K562 (cell line): Measurements from ENCODE around the gene PRCP. TPM values are rescaled to one million over a fixed set of nuclear protein-coding genes. Genes with fewer than 3 reads are reported as not detected.
A peak's percentile ranks its signal among the peaks of the same experiment; 100 is the strongest.

Experiments used
- BRD4 ChIP-seq: fragments of 200-600 bp; sonication (generic); IDR thresholded peaks from 2 replicates; pipeline ENCODE4 v1.6.1; 2017; ENCODE audit warnings: inconsistent platforms
- CBX1 ChIP-seq: sonication (generic); IDR thresholded peaks from 2 replicates; pipeline ENCODE4 v1.6.1; 2016; ENCODE audit warnings: antibody characterized with exemption, low read depth, mild to moderate bottlenecking
- DACH1 ChIP-seq: fragments of 450-650 bp; IDR thresholded peaks from 2 replicates; pipeline ENCODE4 v1.6.1; 2018; ENCODE audit not compliant: partially characterized antibody
- ELF2 ChIP-seq: fragments of 250-450 bp; sonication (Bioruptor Pico); IDR thresholded peaks from 2 replicates; pipeline ENCODE4 v1.5.0; 2021; ENCODE audit warnings: mild to moderate bottlenecking
- EP300 ChIP-seq: IDR thresholded peaks from 2 replicates; pipeline ENCODE4 v1.6.1; 2012; ENCODE audit warnings: low read length, improper control_type of control experiment
- FOXJ3 ChIP-seq: sonication (generic); formaldehyde crosslinking; IDR thresholded peaks from 2 replicates; pipeline ENCODE4 v1.4.0; 2020; ENCODE audit warnings: mild to moderate bottlenecking, missing genetic modification reagents
- IFI16 ChIP-seq: fragments of 250-450 bp; sonication (Bioruptor Pico); IDR thresholded peaks from 2 replicates; pipeline ENCODE4 v2.1.2; 2022; ENCODE audit warnings: mild to moderate bottlenecking, inconsistent platforms
- IRF2 ChIP-seq: sonication (generic); formaldehyde crosslinking; IDR thresholded peaks from 2 replicates; pipeline ENCODE4 v1.8.1; 2022; ENCODE audit warnings: mild to moderate bottlenecking, missing genetic modification reagents
- JUNB ChIP-seq: fragments of 450-650 bp; formaldehyde crosslinking; conservative IDR thresholded peaks from 2 replicates; pipeline ENCODE4 v1.4.0; 2020; ENCODE audit warnings: mild to moderate bottlenecking
- KDM5B ChIP-seq: fragments of 200-600 bp; sonication (generic); IDR thresholded peaks from 2 replicates; pipeline ENCODE4 v1.6.1; 2012; ENCODE audit warnings: low read depth, mild to moderate bottlenecking, moderate library complexity, low read length, control low read depth, inconsistent platforms; ENCODE audit not compliant: insufficient replicate concordance
- MIER1 ChIP-seq: fragments of 450-650 bp; IDR thresholded peaks from 2 replicates; pipeline ENCODE4 v1.6.1; 2016; ENCODE audit warnings: antibody characterized with exemption, mild to moderate bottlenecking, low read depth
- NCOA1 ChIP-seq: fragments of 450-650 bp; IDR thresholded peaks from 2 replicates; pipeline ENCODE4 v1.6.1; 2016; ENCODE audit warnings: low read depth
- PHB ChIP-seq: fragments of 250-450 bp; sonication (Bioruptor Pico); IDR thresholded peaks from 2 replicates; pipeline ENCODE4 v1.5.0; 2021
- SIN3B ChIP-seq: fragments of 450-650 bp; IDR thresholded peaks from 2 replicates; pipeline ENCODE4 v1.6.1; 2017; ENCODE audit warnings: low read depth, mild to moderate bottlenecking, moderate library complexity
- STAT5A ChIP-seq: IDR thresholded peaks from 2 replicates; pipeline ENCODE4 v1.6.1; 2012; ENCODE audit warnings: low read length, inconsistent platforms, borderline replicate concordance
- U2AF1 ChIP-seq: fragments of 200-400 bp; formaldehyde crosslinking; optimal IDR thresholded peaks from 2 replicates; pipeline ENCODE3; 2017; ENCODE audit warnings: mild to moderate bottlenecking, low read depth, low read length, moderate library complexity
- USF1 ChIP-seq: sonication (generic); formaldehyde crosslinking; IDR thresholded peaks from 2 replicates; pipeline ENCODE4 v1.9.0; 2022; ENCODE audit warnings: mild to moderate bottlenecking, missing genetic modification reagents
- XRCC4 ChIP-seq: IDR thresholded peaks from one replicate; pipeline ENCODE4 v1.6.1; 2011; ENCODE audit not compliant: insufficient read depth, insufficient read length; ENCODE audit errors: extremely low read depth
- ZNF174 ChIP-seq: fragments of 250-450 bp; sonication (Bioruptor Pico); IDR thresholded peaks from 2 replicates; pipeline ENCODE4 v1.4.0; 2020; ENCODE audit warnings: mild to moderate bottlenecking
- ZNF644 ChIP-seq: fragments of 200-800 bp; sonication (Bioruptor generic); IDR thresholded peaks from 2 replicates; pipeline ENCODE4 v1.6.1; 2016; ENCODE audit warnings: low read depth, missing genetic modification characterization, missing compliant biosample characterization
- ZNF79 ChIP-seq: fragments of 250-450 bp; sonication (Bioruptor Pico); IDR thresholded peaks from 2 replicates; pipeline ENCODE4 v1.4.0; 2020; ENCODE audit warnings: low read depth, mild to moderate bottlenecking, moderate library complexity
- polyA plus RNA-seq, 8 experiments: library from polyadenylated mRNA; depleted of rRNA in 4 of 8; stranded (reverse) in 5 of 8; unstranded in 3 of 8; fragments of >200 nt; fragmentation: Nextera tagmentation in 2 of 8; fragmentation: Illumina TruSeq in 1 of 8; extraction: Ambion mirVana in 2 of 8; extraction: Trizol in 1 of 8; gene quantifications; 2 replicates each; pipeline versions ENCODE4 v1.2.1 to v1.2.3, GENCODE V29; 2011 to 2014; ENCODE audit warnings: inconsistent platforms in 1 of 8, missing spikeins in 1 of 8
- total RNA-seq, 7 experiments: library from RNA; depleted of rRNA in 6 of 7; stranded (reverse); fragments of >200 nt in 6 of 7; fragmentation: Illumina TruSeq in 2 of 7; extraction: Trizol in 2 of 7; gene quantifications; 2 replicates each; pipeline versions ENCODE4 v1.2.1 to v1.2.3, GENCODE V29; 2011 to 2021; ENCODE audit warnings: low replicate concordance in 1 of 7
- TF ChIP-seq, protein P1 (sequence below), 2 experiments: IDR thresholded peaks; 2 replicates each; pipeline ENCODE4 v1.6.1; 2011; ENCODE audit warnings: borderline replicate concordance in 1 of 2, control low read depth in 1 of 2, low read depth in 1 of 2, low read length in 1 of 2, mild to moderate bottlenecking in 1 of 2, mixed read lengths in 1 of 2, moderate library complexity in 1 of 2; ENCODE audit not compliant: insufficient read depth in 1 of 2, insufficient read length in 1 of 2, poor library complexity in 1 of 2, severe bottlenecking in 1 of 2; ENCODE audit errors: extremely low read depth in 1 of 2
- TF ChIP-seq, protein P2 (sequence below): fragments of 450-650 bp; formaldehyde crosslinking; IDR thresholded peaks from 2 replicates; pipeline ENCODE4 v1.4.0; 2022; ENCODE audit warnings: missing genetic modification characterization
- TF ChIP-seq, protein P3 (sequence below), 2 experiments: fragments of 200-800 bp in 1 of 2; sonication (Bioruptor generic) in 1 of 2; sonication (generic) in 1 of 2; formaldehyde crosslinking in 1 of 2; IDR thresholded peaks in 1 of 2; conservative IDR thresholded peaks in 1 of 2; 2 replicates each; pipeline versions ENCODE4 v1.5.0 to v1.6.1; 2016 to 2020; ENCODE audit warnings: missing compliant biosample characterization in 1 of 2, missing genetic modification characterization in 1 of 2, missing genetic modification reagents in 1 of 2

PRCP gene
- total and polyA plus RNA-seq, 9 of the 15 experiments (the other 6 are each of a cell fraction or from before 2014, with no cell fraction given) = 9.5 to 43.1 (median 23.2) TPM

GRCh38 chr11:82900277-82901164, at the start of gene PRCP (continued):
- TF ChIP-seq, protein P1, sequence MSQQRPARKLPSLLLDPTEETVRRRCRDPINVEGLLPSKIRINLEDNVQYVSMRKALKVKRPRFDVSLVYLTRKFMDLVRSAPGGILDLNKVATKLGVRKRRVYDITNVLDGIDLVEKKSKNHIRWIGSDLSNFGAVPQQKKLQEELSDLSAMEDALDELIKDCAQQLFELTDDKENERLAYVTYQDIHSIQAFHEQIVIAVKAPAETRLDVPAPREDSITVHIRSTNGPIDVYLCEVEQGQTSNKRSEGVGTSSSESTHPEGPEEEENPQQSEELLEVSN (IDR thresholded peaks at IDR 0.05; ENCODE audit: borderline replicate concordance in 1 of 2, extremely low read depth in 1 of 2, insufficient read depth in 1 of 2, insufficient read length in 1 of 2, low read depth in 1 of 2, low read length in 1 of 2, poor library complexity in 1 of 2, severe bottlenecking in 1 of 2) = peak in 1 of 2 experiments; percentile 51
- TF ChIP-seq ZNF174 (no peak), NCOA1 (0 out of 2 replicates have a peak, but pooled peaks have one; percentile 52), CBX1 (0 out of 2 replicates have a peak, but pooled peaks have one; percentile 41), EP300 (peak; percentile 21; the same call in 1 of the 2 replicates), STAT5A (no peak; the same call in 1 of the 2 replicates), IRF2 (CRISPR knock-in tag) (no peak), U2AF1 (no peak), USF1 (peak; percentile 53; the same call in 1 of the 2 replicates), ZNF644 (no peak), KDM5B (peak; percentile 93), ELF2 (no peak), SIN3B (no peak), IFI16 (no peak), XRCC4 (no peak), PHB (CRISPR knock-in tag) (no peak), BRD4 (no peak), FOXJ3 (CRISPR knock-in tag) (no peak), ZNF79 (CRISPR knock-in tag) (no peak), MIER1 (no peak), DACH1 (no peak), JUNB (CRISPR knock-in tag) (no peak)
- TF ChIP-seq, protein P2, sequence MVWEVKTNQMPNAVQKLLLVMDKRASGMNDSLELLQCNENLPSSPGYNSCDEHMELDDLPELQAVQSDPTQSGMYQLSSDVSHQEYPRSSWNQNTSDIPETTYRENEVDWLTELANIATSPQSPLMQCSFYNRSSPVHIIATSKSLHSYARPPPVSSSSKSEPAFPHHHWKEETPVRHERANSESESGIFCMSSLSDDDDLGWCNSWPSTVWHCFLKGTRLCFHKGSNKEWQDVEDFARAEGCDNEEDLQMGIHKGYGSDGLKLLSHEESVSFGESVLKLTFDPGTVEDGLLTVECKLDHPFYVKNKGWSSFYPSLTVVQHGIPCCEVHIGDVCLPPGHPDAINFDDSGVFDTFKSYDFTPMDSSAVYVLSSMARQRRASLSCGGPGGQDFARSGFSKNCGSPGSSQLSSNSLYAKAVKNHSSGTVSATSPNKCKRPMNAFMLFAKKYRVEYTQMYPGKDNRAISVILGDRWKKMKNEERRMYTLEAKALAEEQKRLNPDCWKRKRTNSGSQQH (CRISPR knock-in tag) = 0 out of 2 replicates have a peak, but pooled peaks have one; percentile 46
- TF ChIP-seq, protein P3, sequence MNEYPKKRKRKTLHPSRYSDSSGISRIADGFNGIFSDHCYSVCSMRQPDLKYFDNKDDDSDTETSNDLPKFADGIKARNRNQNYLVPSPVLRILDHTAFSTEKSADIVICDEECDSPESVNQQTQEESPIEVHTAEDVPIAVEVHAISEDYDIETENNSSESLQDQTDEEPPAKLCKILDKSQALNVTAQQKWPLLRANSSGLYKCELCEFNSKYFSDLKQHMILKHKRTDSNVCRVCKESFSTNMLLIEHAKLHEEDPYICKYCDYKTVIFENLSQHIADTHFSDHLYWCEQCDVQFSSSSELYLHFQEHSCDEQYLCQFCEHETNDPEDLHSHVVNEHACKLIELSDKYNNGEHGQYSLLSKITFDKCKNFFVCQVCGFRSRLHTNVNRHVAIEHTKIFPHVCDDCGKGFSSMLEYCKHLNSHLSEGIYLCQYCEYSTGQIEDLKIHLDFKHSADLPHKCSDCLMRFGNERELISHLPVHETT (CRISPR knock-in tag; conservative IDR thresholded peaks at IDR 0.05 in 1 of 2, IDR thresholded peaks at IDR 0.05 in 1 of 2) = no peak
